MV-4-11 (cell line): ENCODE results near the gene PRPF18.

Source experiments
- DNase-seq: peaks from one replicate; lab custom pipeline; 2025; lab: John Stamatoyannopoulos, UW

The PRPF18 gene, protein sequence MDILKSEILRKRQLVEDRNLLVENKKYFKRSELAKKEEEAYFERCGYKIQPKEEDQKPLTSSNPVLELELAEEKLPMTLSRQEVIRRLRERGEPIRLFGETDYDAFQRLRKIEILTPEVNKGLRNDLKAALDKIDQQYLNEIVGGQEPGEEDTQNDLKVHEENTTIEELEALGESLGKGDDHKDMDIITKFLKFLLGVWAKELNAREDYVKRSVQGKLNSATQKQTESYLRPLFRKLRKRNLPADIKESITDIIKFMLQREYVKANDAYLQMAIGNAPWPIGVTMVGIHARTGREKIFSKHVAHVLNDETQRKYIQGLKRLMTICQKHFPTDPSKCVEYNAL

DNA sequence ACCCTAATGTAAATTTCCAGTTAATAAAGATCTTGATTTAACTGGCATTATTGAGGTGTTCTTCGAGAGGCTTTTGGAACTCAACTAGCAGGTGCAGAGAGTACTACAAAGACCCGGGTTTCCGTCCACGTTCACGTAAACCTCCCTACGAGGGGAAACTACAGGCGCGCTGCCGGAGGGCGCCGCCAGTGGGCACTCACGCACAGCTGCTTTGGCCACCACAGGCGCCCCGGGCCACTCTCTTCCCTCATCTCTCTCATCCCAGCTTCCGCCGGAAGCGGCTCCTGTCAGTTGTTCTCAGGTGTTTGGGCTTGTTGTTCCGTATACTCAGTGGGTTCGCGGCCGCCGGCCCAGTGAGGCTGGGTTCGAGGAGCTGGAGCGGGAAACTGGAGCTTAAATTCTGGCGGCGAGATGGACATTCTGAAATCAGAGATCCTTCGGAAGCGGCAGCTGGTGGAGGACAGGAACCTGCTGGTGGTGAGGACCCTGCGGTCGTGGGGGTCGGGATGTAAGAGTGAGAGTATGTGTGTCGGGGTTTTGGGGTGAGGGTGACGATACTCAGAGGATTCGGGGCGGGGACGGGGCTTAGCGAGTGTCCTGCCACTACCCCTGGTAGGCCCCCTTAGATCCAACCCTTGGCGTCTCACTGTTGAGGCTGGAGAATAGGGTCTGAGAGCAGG lies at the start of gene PRPF18:
PRPF18 (plus strand) TSS at position 290 of the 680 bp plus-strand sequence; CDS start at position 412, 122 bp downstream.
- DNase-seq = peak; percentile 89

DNA sequence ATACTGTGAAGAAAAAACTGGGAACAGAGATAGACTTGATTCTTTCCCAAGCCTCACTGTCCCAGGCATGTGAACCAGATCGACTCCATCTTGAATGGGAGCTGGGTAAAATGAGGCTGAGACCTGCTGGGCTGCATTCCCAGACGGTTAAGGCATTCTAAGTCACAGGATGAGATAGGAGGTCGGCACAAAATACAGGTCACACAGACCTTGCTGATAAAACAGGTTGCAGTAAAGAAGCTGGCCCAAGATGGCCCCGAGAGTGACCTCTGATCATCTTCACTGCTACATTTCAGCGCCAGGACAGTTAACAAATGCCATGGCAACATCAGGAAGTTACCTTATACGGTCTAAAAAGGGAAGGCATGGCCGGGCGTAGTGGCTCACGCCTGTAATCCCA lies 48.8 kb upstream of the PRPF18 start:
- peak; percentile 32 for DNase-seq

DNA sequence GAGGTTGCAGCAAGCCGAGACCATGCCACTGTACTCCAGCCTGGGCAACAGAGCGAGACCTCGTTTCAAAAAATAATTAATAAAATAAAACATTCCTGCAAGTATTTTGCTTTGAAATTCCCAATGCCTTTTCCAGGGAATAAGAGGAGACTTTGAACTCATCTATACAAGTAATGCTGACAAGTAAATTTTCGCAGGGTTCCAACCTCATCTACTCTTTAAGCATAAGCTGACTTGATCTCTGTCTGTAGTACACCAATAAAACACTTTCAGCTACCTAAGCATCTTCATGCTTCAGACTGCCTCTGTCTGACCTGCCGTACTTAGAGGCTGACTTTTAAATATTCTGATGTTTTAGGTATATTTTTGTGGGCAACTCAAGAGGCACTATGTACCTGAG lies 44.2 kb upstream of the PRPF18 start:
- no peak for DNase-seq

DNA sequence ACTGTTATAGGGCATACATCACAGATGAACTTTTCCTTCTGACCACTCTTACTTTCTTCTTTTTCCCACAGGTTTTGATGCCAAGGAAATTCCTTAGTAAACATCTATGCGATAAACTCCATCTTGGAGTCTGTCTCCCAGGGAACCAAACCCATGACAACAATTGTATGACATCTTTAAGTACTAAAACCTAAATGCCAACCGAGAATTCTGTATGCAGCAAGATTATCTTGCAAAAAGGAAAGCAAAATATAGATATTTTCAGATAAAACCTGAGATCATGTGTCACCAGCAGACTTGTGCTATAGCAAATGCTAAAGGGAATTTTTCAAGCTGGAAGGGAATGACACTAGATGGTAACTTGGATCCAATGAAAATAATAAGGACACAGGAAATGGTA lies 36.0 kb upstream of the PRPF18 start:
- no peak for DNase-seq

DNA sequence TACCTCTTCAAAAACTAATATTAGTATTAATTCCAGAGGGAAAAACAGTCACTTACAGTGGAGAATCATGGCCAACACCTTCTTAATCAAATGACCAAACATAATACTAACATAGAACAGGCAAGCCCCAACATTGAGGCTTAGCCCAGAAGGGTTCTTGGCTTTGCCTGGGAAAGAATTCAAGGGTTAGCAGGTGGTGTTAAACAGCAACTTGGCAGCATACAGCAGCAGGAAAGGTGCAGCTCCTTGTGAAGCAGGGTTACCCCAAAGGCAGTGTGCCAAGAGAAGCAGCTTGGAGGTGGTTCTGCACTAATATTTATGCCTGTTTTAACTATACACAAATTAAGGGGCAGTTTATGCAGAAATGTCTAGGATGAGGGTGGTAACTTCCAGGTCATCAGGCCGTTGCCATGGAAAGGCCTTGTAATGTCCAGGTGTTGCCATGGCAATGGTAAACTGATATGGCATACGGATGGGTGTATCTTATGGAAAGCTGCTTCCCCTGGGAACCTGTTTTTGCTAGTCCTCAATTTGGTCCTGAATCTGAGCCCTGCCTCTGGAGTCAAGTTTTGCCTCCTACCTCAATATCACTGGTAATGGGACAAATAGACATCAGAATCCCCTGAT lies 30.8 kb upstream of the PRPF18 start:
- no peak for DNase-seq

DNA sequence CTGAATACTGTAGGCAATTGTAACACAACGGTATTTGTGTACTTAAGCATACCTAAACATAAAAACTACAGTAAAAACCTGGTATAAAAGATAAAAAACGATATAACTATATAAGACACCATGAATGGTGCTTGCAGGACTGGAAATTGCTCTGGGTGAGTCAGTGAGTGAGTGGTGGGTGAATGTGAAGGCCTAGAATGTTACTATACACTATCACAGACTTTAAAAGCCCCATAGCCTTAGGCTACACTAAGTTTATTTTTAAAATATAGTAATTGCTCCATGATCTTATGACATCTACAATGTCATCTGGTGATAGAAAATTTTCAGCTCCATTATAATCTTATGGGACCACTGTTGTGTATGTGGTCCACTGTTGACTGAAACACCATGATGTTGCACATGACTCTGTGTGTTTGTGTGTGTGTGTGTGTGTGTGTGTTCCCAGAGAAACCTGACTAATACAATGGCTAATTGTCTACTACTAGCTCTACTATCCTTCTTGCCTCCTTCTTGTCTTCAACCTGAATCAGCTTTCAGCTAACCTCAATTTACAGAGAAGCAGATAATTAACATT lies 27.6 kb upstream of the PRPF18 start:
- no peak for DNase-seq

DNA sequence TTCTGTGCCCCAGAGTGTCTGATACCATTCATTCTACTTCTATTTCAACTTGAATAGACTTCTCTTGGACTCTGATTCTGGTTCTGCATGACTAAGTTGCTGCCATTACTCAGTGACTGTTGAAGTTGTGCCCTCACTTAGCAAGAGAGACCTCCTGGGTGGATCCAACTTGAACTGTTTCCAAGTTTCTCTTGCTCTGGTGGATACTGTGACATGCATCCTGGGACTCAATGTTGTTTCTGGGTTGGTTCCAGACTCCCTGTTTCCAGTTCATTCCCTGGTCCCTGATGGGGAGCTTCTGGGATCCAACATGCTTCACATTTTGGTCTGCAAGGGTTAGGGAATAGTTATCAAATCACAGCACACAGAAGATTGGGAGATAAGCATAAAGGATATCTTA lies 26.2 kb upstream of the PRPF18 start:
- DNase-seq = no peak

DNA sequence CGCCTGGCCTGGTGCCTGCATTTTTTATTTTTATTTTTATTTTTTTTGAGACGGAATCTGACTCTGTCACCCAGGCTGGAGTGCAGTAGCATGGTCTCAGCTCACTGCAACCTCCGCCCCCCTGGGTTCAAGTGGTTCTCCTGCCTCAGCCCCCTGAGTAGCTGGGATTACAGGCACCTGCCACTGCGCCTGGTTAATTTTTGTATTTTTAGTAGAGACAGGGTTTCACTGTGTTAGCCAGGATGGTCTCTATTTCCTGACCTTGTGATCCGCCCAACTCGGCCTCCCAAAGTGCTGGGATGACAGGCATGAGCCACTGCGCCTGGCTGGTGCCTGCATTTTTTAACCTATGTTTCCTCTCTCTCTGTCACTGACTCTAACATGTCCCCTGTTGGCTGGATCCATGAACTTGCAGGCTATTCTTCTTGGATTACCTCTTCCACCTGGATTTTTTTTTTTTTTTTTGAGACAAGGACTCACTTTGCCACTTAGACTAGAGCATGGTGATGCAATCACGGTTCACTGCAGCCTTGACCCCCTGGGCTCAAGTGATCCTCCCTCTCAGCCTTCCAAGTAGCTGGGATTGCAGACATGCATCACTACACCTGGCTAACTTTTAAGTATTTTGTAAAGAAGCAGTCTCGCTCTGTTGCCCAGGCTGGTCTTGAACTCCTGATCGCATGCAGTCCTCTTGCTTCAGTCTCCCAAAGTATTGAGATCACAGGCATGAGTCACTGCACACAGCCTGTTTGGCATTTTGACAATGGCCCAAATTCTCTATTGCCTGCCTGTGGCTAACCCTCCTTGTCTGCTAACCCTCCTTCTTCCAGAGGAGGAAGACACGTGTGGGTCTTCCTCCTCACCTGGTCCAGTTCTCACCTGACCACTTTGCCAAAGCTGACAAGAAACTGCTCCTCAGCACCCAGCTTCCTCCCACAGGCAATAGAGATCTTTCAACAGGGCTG lies 23.0 kb upstream of the PRPF18 start:
- peak; percentile 14 for DNase-seq

DNA sequence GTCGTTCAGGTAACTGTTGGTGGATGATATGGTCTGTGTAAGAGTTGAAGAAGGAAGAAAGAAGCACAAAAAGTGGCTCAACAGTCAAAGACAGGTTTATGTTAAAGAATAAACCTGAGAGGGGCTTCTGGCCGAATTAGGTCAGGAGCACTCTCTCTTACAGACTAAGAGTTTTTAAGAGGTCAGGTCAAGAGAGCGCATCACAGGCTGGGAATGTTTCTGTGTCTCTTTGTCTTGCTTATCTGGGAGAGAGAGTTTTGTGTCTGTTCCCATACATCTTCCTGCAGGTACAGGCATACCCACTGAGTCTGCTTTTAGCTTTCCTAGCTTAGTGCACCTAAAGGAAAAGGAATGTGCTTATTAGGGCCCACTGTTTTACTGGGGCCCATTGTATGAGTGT lies 22.2 kb upstream of the PRPF18 start:
- DNase-seq = no peak

DNA sequence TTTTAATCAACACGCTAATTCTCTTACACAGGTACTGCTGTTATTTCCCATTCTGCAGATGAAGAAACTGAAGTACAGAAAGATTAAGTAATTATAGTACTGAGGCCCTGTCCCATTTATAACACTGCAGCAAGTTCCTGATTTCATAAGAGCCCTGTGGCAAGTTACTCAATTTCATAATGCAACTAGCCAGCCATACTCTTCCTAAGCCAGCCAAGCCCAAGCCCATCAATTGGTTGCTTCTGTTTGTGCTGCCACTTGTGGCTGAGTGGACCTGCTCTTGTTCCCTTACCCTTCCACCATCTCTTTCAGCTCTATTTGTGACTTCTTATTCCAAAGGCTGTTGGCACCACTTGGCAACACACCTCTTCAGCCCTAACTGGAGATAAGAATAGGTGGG lies 19.7 kb upstream of the PRPF18 start:
- peak; percentile 97 for DNase-seq

DNA sequence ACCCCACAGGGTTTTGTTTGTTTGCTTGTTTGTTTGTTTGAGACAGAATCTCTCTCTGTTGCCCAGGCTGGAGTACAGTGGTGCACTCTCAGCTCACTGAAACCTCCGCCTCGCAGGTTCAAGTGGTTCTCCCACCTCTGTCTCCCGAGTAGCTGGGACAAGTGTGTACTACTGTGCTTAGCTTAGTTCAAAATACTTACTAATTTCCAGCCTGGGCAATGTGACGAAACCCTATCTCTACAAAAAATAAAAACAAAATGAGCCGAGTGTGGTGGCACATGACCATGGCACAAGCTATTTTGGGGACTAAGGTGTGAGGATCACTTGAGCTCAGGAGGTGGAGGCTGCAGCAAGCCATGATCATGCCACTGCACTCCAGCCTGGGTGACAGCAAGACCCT lies 15.2 kb upstream of the PRPF18 start:
- no peak for DNase-seq

DNA sequence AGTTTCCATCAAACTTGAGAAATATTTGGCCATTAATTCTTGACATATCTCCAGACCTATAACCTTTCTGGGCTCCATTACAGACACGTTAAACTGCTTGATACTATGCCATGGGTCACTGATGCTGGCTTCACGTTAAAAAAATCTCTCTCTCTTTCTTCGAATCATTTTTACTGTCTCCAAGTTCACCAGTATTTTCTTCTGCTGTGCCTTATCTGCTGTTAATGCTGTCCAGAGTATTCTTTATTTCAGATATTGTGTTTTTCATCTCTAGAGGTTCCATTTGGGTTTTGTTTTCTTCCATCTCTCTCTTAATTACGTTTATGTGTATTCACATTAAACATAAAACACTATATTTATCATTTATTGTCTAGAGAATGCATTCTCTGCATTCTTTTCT lies 12.8 kb upstream of the PRPF18 start:
- DNase-seq = no peak

DNA sequence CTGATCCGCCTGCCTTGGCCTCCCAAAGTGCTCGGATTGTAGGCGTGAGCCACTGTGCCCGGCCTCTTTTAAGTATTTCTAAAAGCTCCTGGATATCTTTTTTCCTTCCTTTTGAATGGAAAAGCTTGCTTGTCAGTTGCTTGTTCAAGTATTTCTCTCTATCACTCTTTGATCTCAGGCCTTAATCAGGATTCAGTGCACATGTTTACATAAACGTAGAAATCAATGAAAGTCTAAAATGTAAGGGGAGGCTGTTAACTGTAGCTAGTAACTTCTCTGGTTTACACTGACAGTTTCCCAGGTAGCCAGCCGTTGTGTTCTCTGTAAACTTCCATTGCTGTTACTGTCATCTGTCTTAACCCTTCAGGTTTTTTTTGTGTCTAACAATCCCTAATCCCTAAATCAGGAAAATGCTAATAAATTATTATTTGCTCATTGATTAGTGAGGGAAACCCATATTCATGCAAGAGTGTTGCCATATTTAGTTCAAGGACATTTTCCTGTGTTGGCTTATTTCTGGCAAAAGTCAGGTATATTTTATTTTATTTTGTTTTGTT lies 1.5 kb upstream of the PRPF18 start:
- DNase-seq = no peak

DNA sequence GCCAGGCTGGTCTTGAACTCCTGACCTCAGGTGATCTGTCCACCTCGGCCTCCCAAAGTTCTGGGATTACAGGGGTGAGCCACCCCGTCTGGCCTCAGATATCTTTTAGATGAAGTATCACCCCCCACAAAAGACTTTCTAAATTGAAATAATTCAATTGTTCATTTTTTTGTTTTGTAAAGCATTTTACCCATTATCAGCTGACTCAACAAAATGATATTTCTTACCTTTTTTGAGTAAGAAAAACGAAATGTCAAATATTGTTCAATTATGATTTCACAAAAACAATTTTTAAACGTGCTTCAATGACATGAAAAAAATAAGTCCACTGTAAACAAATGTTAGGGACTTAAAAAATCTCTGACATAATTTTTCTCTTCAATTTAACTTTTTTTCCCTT lies 822 bp upstream of the PRPF18 start:
- DNase-seq = no peak

DNA sequence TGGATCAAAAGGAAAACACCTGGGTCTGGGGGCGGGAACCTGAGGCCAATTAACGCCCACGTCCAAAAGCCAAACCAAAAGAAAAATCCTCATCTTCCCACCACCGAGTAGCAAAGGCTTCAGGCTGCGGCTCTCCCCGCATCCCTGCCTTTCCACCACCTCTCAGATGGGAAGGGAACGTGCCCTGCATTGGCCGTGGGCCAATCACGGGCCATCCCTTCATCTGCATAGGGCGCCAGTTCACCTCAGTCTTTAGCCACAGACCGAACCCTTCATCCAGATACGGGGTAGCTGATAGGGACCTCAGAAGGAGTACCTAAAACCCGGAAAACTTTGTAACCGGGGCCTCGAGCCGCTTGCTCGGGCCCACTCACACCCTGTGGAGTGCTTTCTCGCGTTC lies 626 bp downstream of the PRPF18 start:
- no peak for DNase-seq

DNA sequence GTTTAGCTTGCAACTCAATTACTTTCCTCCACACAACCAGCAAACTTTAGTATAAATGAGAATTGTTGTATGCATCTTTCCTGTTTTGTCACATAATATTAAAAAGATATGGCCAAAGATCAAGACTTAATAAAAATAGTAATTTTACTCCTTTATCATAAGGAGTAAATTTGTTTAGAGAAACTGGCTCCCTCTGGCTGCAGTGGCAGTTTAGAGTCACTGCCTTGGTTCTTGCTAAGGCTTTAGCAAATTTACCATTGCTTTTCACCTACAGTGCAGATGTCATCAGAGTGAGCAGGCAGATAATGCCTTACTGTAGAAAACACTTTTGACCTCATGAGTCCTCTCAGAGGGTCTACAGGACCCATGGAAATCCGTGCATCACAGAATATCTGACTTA lies 2.6 kb downstream of the PRPF18 start:
- no peak for DNase-seq

DNA sequence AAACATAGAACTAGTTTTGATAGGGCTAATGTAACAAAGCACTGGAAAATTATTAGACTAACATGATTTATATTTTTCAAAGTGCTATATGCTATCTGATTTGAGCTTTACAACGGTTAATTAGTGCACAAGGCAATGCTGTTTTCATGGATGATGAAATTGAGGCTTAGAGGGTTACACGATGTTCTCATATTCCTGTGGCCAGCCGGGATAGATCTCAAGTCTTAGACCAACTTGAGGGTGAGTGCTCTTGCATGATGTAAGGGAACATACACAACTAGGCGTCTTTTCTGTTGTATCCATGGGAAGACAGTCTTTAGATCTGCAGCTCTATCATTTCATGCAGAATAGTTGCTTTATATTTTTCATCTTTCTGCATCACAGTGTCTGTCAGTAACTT lies 4.1 kb downstream of the PRPF18 start:
- no peak for DNase-seq

DNA sequence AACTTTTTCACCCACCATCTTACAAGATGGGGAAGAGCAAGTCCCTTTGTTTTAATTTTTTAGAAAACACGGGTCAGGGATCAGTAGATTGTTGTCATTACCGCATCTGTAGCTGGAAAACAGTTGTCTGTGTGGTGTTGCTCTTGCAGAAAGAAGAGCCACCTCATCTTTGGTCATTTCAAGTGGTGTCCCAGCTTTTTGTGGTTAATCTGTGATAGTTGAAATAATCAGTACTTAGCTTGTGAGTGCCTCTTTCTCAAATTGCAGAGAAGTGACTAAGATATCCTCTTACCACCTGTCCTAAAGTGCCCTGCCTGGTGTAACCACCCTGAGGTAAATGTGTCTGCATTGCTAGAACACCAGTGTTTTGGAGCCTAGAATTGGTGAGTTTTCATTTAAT lies 5.5 kb downstream of the PRPF18 start:
- DNase-seq = no peak

DNA sequence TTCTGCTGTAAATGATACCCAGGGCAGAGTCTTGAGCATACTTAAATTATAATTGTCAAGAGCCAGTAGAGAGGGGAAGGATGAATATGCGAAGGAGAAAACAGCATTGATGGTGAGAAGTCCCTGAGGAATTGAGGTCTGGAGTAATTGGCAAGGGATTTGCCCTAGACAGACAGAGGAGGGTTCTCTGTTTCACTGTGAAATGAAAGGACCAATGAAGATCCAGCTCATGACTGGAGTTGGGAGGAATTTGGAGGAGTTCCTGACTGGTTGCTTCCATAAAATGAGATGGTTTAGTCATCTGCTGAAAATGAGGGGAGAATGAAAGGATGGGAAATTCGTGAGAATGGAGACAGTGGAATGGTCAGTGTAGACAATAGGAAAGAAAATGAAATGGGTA lies 6.8 kb downstream of the PRPF18 start:
- DNase-seq = no peak

DNA sequence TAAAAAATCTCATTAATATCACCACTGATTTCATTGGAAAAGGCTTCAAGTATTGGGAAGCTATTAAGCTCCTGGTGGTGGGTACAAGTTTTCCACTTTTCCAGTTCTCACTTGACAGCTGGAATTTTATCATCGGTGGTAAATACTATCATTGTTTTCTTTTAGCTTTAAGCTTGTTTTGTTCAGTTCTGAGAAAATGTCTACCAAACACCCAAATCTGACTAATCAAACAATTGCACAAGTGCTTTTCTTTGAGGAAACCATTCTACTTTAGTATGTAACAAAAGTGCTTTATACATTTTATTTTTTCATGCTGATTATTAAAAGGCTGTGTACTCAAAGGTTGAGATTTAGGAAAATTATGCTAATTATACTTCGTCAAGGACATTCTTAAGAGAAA lies 7.9 kb downstream of the PRPF18 start:
- no peak for DNase-seq

DNA sequence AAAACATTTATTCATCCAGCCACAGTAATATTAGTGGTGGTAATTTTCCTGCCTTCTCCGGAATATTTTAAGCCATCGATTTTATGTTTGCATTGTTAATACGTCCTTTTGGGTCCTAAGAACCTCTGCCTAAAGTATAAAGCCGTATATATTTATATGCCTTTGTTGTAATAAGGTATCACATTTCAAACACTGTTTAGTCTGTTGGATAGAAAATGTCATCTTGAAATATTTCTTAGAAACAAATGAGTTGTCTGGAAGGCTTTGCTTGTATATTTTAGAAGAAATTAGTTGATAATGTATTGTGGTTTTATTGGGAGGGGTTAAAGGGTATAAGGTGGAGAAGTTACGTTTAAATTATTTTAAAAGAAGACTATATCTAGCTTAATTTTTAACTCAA lies 11.1 kb downstream of the PRPF18 start:
- DNase-seq = no peak
